Mesenchymal stem cell (in vitro differentiated cells and primary cell): ENCODE measurements around the gene S1PR3.

Experiments used
- DNase-seq: peaks from one replicate; pipeline ENCODE4 v3.0.0-alpha.2; 2013
- H2AFZ ChIP-seq: one replicate; pipeline ENCODE4 v1.6.1; 2013; ENCODE audit warnings: low read depth, mild to moderate bottlenecking, control low read depth, inconsistent platforms, low read length, moderate library complexity
- H2AK5ac ChIP-seq: 2 replicates; pipeline ENCODE4 v1.6.1; 2013; ENCODE audit warnings: low read length, moderate library complexity, mild to moderate bottlenecking, inconsistent platforms; ENCODE audit not compliant: severe bottlenecking
- H2BK120ac ChIP-seq: one replicate; pipeline ENCODE4 v1.6.1; 2013; ENCODE audit warnings: low read depth, mild to moderate bottlenecking, inconsistent platforms, low read length, moderate library complexity
- H2BK12ac ChIP-seq, 2 experiments: one replicate each; pipeline ENCODE4 v1.6.1; 2013; ENCODE audit warnings: inconsistent platforms in 2 of 2, low read length in 2 of 2, mild to moderate bottlenecking in 2 of 2, moderate library complexity in 2 of 2, control low read depth in 1 of 2
- H2BK15ac ChIP-seq: one replicate; pipeline ENCODE4 v1.6.1; 2013; ENCODE audit warnings: mild to moderate bottlenecking, low read depth, inconsistent platforms; ENCODE audit not compliant: poor library complexity, severe bottlenecking
- H2BK5ac ChIP-seq: 2 replicates; pipeline ENCODE4 v1.6.1; 2013; ENCODE audit warnings: low read depth, mild to moderate bottlenecking, low read length, control low read depth, inconsistent platforms; ENCODE audit not compliant: poor library complexity, severe bottlenecking
- H3K14ac ChIP-seq, 2 experiments: one replicate each; pipeline ENCODE4 v1.6.1; 2013; ENCODE audit warnings: inconsistent platforms in 2 of 2, low read length in 2 of 2, control low read depth in 1 of 2, mild to moderate bottlenecking in 1 of 2, moderate library complexity in 1 of 2
- H3K18ac ChIP-seq, 2 experiments: one replicate each; pipeline ENCODE4 v1.6.1; 2013; ENCODE audit warnings: inconsistent platforms in 2 of 2, low read length in 2 of 2, control low read depth in 1 of 2, low read depth in 1 of 2, mild to moderate bottlenecking in 1 of 2
- H3K23ac ChIP-seq, 2 experiments: one replicate each; pipeline ENCODE4 v1.6.1; 2013; ENCODE audit warnings: inconsistent platforms in 2 of 2, low read length in 2 of 2, mild to moderate bottlenecking in 2 of 2, moderate library complexity in 2 of 2, control low read depth in 1 of 2
- H3K27ac ChIP-seq: 2 replicates; pipeline ENCODE4 v1.5.1; 2013; ENCODE audit warnings: mild to moderate bottlenecking, moderate library complexity, low read length, control low read depth, inconsistent platforms; ENCODE audit not compliant: poor library complexity, severe bottlenecking
- H3K27me3 ChIP-seq, 2 experiments: 2 replicates each; pipeline versions ENCODE4 v1.6.1 to v1.7.0; 2013; ENCODE audit warnings: low read length in 2 of 2, mild to moderate bottlenecking in 2 of 2, moderate library complexity in 2 of 2, control low read depth in 1 of 2, inconsistent platforms in 1 of 2; ENCODE audit not compliant: control insufficient read depth in 1 of 2, insufficient read depth in 1 of 2
- H3K36me3 ChIP-seq, 2 experiments: 2 replicates each; pipeline versions ENCODE4 v1.6.1 to v1.7.0; 2013; ENCODE audit warnings: low read length in 2 of 2, control low read depth in 1 of 2, inconsistent platforms in 1 of 2, low read depth in 1 of 2, mild to moderate bottlenecking in 1 of 2; ENCODE audit not compliant: insufficient read depth in 2 of 2, control insufficient read depth in 1 of 2
- H3K4ac ChIP-seq, 2 experiments: one replicate each; pipeline ENCODE4 v1.6.1; 2013; ENCODE audit warnings: inconsistent platforms in 2 of 2, low read length in 2 of 2, mild to moderate bottlenecking in 2 of 2, moderate library complexity in 2 of 2, control low read depth in 1 of 2, low read depth in 1 of 2
- H3K4me1 ChIP-seq: 2 replicates; pipeline ENCODE4 v1.6.1; 2013; ENCODE audit warnings: low read depth, low read length, control low read depth; ENCODE audit not compliant: control insufficient read depth, insufficient read depth
- H3K4me2 ChIP-seq: 2 replicates; pipeline ENCODE4 v1.6.1; 2013; ENCODE audit warnings: low read length, mild to moderate bottlenecking, inconsistent platforms; ENCODE audit not compliant: poor library complexity, severe bottlenecking
- H3K4me3 ChIP-seq, 2 experiments: 2 replicates each; pipeline versions ENCODE4 v1.5.1 to v1.7.0; 2013; ENCODE audit warnings: low read length in 2 of 2, mild to moderate bottlenecking in 2 of 2, control low read depth in 1 of 2, low read depth in 1 of 2; ENCODE audit not compliant: insufficient read depth in 1 of 2
- H3K79me1 ChIP-seq: replicated peaks from 2 replicates; pipeline ENCODE4 v1.6.1; 2013; ENCODE audit warnings: mild to moderate bottlenecking, control low read depth, low read length, inconsistent platforms; ENCODE audit not compliant: poor library complexity, severe bottlenecking
- H3K9ac ChIP-seq: 2 replicates; pipeline ENCODE4 v1.7.0; 2013; ENCODE audit warnings: mild to moderate bottlenecking, low read length, moderate library complexity
- H3K9me3 ChIP-seq: 2 replicates; pipeline ENCODE4 v1.7.0; 2013; ENCODE audit warnings: mild to moderate bottlenecking, low read length; ENCODE audit not compliant: control insufficient read depth
- H4K8ac ChIP-seq: one replicate; pipeline ENCODE4 v1.6.1; 2013; ENCODE audit warnings: inconsistent platforms, mild to moderate bottlenecking, low read length, moderate library complexity
- H4K91ac ChIP-seq: one replicate; pipeline ENCODE4 v1.6.1; 2013; ENCODE audit warnings: mild to moderate bottlenecking, low read length, inconsistent platforms
- WGBS: methylation state at CpG from one replicate; pipeline ENCODE4 v1.1.7; 2013; ENCODE audit warnings: mixed read lengths; 5-methylcytosine and 5-hydroxymethylcytosine counted together

S1PR3 gene

DNA sequence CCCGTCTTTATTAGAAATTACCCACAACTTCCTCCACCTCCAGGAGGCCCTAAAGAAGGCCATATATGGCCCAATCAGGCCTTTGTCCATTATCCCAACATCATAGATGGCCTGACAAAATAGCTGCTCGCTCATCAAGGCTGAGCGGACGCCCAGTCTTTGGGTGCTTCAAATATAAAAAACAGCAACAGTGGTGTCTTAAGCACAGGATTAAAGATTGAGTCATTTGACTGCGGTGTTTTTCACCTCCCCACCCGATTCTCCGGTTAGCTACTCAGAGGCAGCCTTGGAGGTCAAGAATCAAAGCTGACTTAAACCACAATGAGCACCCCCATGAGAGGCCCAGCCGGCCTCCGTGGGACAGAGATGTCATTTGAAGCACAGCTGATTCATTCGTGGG lies 18.8 kb downstream of the S1PR3 start:
- Histone ChIP-seq H3K4me1 (peaks cover 4% of the 10 kb centered on the region), H2BK15ac (no peak overlapping the region), H4K91ac (no peak overlapping the region), H3K9me3 (no peaks in the 10 kb centered on the region), H3K4me2 (no peak overlapping the region), H3K27ac (no peak overlapping the region), H3K4ac (no peak overlapping the region), H4K8ac (no peak overlapping the region), H3K9ac (no peak overlapping the region), H2AFZ (no peak overlapping the region), H3K18ac (no peak overlapping the region), H3K23ac (no peak overlapping the region), H3K27me3 (no peaks in the 10 kb centered on the region), H2BK120ac (no peak overlapping the region), H2AK5ac (no peak overlapping the region), H2BK12ac (no peak overlapping the region), H3K14ac (no peak overlapping the region), H3K79me1 (no peaks in the 10 kb centered on the region), H3K36me3 (peaks cover 12% of the 10 kb centered on the region in 2 experiments), H3K4me3 (no peak overlapping the region), H2BK5ac (no peak overlapping the region)
- WGBS: 74% methylated on average over 10 of the region's 10 CpGs
- no peak for DNase-seq

DNA sequence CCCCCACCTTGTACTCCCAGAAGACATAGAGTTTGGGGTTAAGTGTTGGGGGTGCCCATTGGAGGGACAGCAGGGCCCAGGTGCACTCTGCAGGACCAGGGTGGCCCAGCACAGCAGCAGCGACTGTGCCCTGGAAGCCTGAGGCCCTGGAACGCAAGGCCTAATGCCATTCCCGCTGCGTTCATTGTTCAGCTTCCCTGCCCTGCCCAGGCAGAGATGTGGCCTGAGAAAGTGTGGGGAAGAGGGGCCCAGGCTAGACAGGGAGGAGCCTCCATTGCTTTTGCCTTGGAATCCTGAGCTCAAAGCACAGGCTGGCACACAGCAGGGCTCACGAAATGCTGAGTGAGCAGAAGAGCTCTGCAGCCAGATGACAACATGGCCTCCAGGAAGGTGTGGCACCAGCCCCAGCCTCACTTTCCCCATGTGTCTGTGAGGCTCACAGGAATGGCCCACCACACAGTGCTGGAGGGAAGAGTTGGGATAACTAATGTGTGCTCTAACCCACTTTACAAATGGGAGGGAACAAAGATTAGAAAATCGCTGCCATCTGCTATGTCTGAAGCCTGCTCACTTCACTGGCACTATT lies 19.4 kb downstream of the S1PR3 start:
- no peak overlapping the region for H3K9ac ChIP-seq
- H2BK12ac ChIP-seq: peak overlapping the region in 1 of 2 experiments; percentile 12
- H3K79me1 ChIP-seq: no peaks in the 10 kb centered on the region
- WGBS: 92% methylated on average over 5 of the region's 6 CpGs
- no peak overlapping the region for H2AK5ac ChIP-seq
- H2BK15ac ChIP-seq: no peak overlapping the region
- no peak overlapping the region for H2AFZ ChIP-seq
- no peak overlapping the region for H3K23ac ChIP-seq
- no peak overlapping the region for H3K14ac ChIP-seq
- H3K9me3 ChIP-seq: no peaks in the 10 kb centered on the region
- no peak overlapping the region for H3K4me3 ChIP-seq
- peak overlapping the region in 1 of 2 experiments; percentile 18 for H3K18ac ChIP-seq
- no peaks in the 10 kb centered on the region for H3K27me3 ChIP-seq
- H3K36me3 ChIP-seq: peaks cover 7 to 12% of the 10 kb centered on the region in 2 experiments
- no peak overlapping the region for H3K4me2 ChIP-seq
- H3K4me1 ChIP-seq: peaks cover 4% of the 10 kb centered on the region
- no peak overlapping the region for H2BK5ac ChIP-seq
- H4K91ac ChIP-seq: no peak overlapping the region
- no peak overlapping the region for H3K4ac ChIP-seq
- H4K8ac ChIP-seq: no peak overlapping the region
- no peak for DNase-seq
- no peak overlapping the region for H2BK120ac ChIP-seq
- H3K27ac ChIP-seq: no peak overlapping the region

DNA sequence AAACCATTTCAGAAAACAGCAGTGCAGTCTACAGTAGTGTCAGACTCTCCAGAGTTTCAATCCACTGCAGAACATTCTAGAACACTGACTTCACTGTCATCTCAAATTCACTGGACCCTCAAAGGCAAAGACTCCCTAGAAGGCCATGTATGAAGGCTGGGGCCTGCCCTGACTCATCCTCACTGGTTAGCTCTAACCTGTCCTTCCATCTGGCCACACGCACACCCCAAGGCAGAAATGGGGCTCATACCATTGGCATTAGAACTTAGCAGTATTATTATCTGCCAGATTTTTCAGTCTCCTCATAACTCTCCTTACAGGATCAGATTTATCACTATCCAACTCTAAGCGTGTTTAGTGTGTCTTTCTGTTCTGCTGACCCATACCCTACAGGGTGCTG lies 20.4 kb downstream of the S1PR3 start:
- H3K79me1 ChIP-seq: no peaks in the 10 kb centered on the region
- H3K4me3 ChIP-seq: no peak overlapping the region
- no peak overlapping the region for H3K18ac ChIP-seq
- no peak overlapping the region for H2BK5ac ChIP-seq
- no peak overlapping the region for H3K14ac ChIP-seq
- no peak overlapping the region for H2AK5ac ChIP-seq
- H4K91ac ChIP-seq: no peak overlapping the region
- DNase-seq: no peak
- no peak overlapping the region for H3K23ac ChIP-seq
- peaks cover 4 to 12% of the 10 kb centered on the region in 2 experiments for H3K36me3 ChIP-seq
- no peaks in the 10 kb centered on the region for H3K9me3 ChIP-seq
- no peak overlapping the region for H3K9ac ChIP-seq
- no peak overlapping the region for H2BK15ac ChIP-seq
- no peak overlapping the region for H2AFZ ChIP-seq
- 98% methylated on average over 2 of the region's 2 CpGs for WGBS
- no peak overlapping the region for H2BK120ac ChIP-seq
- H2BK12ac ChIP-seq: no peak overlapping the region
- peaks cover 4% of the 10 kb centered on the region for H3K4me1 ChIP-seq
- H4K8ac ChIP-seq: no peak overlapping the region
- no peak overlapping the region for H3K4me2 ChIP-seq
- H3K27me3 ChIP-seq: no peaks in the 10 kb centered on the region
- H3K4ac ChIP-seq: no peak overlapping the region
- H3K27ac ChIP-seq: no peak overlapping the region

DNA sequence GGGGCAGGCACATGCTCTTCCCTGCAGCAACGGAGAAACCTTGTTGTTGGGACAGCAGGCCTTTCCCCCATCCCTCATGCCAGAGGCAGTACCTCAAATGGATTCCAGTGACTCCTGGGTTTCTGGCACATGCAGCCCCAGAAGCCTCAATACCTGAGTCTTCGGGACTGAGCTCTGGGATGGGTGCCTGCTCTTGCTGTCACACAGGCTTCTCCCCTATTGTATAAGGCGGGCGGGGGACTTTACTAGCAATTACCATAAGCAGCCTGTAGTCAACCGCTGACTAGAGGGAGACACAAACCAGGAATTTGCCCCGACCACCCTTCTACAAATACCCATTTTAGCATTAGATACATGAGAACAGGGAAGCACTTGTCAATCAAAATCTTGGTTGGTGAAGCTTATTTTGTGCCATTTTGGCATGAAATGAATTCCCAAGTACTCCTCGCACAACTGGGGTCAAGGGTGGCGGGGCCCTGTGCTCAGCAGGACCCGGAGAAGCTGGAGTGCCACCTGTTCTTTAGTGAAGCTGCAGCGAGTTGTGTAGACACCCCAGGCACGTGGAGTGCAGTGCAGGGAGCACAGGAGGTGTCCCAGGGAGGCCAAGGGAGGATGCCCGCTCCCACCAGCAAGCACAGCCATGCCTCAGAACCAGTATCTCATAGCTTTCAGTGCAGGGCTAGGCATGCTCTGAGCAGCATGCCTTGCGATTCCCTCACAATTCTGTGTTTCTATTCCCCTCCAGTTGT lies 21.2 kb downstream of the S1PR3 start:
- H2BK120ac ChIP-seq: no peak overlapping the region
- H3K27me3 ChIP-seq: no peaks in the 10 kb centered on the region
- no peak overlapping the region for H3K9ac ChIP-seq
- H3K4me2 ChIP-seq: no peak overlapping the region
- H2AFZ ChIP-seq: no peak overlapping the region
- peaks cover 4 to 12% of the 10 kb centered on the region in 2 experiments for H3K36me3 ChIP-seq
- H2BK12ac ChIP-seq: no peak overlapping the region
- H2AK5ac ChIP-seq: no peak overlapping the region
- no peak for DNase-seq
- no peak overlapping the region for H3K23ac ChIP-seq
- H3K9me3 ChIP-seq: no peaks in the 10 kb centered on the region
- no peak overlapping the region for H3K14ac ChIP-seq
- no peak overlapping the region for H3K27ac ChIP-seq
- no peak overlapping the region for H2BK15ac ChIP-seq
- no peak overlapping the region for H4K8ac ChIP-seq
- peak overlapping the region in 1 of 2 experiments; percentile 12 for H3K4me3 ChIP-seq
- H3K79me1 ChIP-seq: no peaks in the 10 kb centered on the region
- H4K91ac ChIP-seq: no peak overlapping the region
- 90% methylated on average over 12 of the region's 13 CpGs for WGBS
- H3K4ac ChIP-seq: no peak overlapping the region
- no peak overlapping the region for H3K18ac ChIP-seq
- peaks cover 4% of the 10 kb centered on the region for H3K4me1 ChIP-seq
- no peak overlapping the region for H2BK5ac ChIP-seq
